ENCODE results near the gene LSM7.

DNA sequence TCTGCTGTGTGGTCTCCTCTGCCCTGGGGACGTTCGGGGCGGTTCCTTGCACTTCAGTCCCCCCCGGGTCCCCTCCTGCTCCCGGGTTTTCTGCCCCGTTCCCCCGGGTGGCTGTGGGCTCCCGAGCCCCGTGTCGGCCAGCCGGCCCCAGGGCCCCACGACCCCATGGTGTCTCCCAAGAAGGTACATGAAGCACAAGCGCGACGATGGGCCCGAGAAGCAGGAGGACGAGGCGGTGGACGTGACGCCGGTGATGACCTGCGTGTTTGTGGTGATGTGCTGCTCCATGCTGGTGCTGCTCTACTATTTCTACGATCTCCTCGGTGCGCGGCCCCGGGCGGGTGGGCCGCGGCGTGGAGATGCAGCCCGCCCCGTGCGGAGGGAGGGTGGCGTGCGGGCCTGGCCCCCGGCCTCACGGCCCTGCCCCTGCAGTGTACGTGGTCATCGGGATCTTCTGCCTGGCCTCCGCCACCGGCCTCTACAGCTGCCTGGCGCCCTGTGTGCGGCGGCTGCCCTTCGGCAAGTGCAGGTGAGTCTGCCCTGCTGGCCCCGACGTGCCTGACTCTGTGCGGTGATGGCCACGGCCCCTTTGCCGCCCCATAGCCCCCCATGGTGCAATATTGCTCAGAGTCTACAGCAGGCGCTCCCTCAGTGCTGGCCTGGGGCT, 11.4 kb upstream of the LSM7 start:
- no peak for TF ChIP-seq EP300 (IDR thresholded peaks at IDR 0.05)
- TF ChIP-seq, protein P1, sequence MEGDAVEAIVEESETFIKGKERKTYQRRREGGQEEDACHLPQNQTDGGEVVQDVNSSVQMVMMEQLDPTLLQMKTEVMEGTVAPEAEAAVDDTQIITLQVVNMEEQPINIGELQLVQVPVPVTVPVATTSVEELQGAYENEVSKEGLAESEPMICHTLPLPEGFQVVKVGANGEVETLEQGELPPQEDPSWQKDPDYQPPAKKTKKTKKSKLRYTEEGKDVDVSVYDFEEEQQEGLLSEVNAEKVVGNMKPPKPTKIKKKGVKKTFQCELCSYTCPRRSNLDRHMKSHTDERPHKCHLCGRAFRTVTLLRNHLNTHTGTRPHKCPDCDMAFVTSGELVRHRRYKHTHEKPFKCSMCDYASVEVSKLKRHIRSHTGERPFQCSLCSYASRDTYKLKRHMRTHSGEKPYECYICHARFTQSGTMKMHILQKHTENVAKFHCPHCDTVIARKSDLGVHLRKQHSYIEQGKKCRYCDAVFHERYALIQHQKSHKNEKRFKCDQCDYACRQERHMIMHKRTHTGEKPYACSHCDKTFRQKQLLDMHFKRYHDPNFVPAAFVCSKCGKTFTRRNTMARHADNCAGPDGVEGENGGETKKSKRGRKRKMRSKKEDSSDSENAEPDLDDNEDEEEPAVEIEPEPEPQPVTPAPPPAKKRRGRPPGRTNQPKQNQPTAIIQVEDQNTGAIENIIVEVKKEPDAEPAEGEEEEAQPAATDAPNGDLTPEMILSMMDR (IDR thresholded peaks at IDR 0.05), result no peak
- no peak for TF ChIP-seq POLR2A (IDR thresholded peaks at IDR 0.05)
